ENCODE measurements around the gene SPTSSA. TPM values are rescaled to one million over a fixed set of nuclear protein-coding genes. Genes with fewer than 3 reads are reported as not detected.
"Not testable (repeated sequence)": the region's sequence is repeated elsewhere in the genome, so short reads cannot be mapped to it uniquely, and the experiment has no call there.

Gene SPTSSA
- total and polyA plus RNA-seq, 3 experiments from 2014 or later, result 9.9 to 12.0 (median 11.6) TPM

DNA sequence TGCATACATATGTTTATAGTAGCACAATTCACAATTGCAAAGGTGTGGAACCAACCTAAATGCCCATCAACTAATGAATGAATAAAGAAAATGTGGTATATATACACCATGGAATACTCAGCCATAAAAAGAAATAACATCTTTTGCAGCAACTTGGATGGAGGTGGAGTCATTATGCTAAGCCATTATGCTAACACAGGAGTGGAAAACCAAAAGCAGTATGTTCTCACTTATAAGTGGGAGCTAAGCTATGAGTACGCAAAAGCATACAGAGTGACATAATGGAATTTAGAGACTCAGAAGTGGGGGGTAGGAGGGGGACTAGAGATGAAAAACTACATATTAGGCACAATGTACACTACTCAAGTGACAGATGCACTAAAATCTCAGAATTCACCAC, 16.2 kb upstream of the SPTSSA start:
- Mint-ChIP-seq H3K36me3 (no peaks in the 10 kb centered on the region), H3K4me1 (no peaks in the 10 kb centered on the region)
- no peak overlapping the region for H3K4me3 ChIP-seq (ENCODE audit: low read length)

DNA sequence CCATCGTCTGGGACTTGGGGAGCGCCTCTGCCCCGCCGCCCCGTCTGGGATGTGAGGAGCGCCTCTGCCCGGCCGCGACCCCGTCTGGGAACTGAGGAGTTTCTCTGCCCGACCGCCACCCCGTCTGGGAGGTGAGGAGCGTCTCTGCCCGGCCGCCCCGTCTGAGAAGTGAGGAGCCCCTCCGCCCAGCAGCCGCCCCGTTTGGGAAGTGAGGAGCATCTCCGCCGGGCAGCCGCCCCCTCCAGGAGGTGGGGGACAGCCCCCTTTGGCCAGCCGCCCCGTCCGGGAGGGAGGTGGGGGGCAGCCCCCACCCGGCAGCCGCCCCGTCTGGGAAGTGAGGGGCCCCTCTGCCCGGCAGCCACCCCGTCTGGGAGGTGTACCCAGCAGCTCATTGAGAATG, 14.0 kb upstream of the SPTSSA start:
- H3K36me3 Mint-ChIP-seq; H3K27ac Mint-ChIP-seq; H3K4me3 Mint-ChIP-seq; H3K4me1 Mint-ChIP-seq; H3K27me3 Mint-ChIP-seq; H3K4me3 ChIP-seq (ENCODE audit: low read length); H3K27me3 ChIP-seq (ENCODE audit: insufficient read depth, low read length, poor library complexity, severe bottlenecking); POLR2A ChIA-PET; CTCF ChIA-PET; H3K9me3 ChIP-seq (ENCODE audit: low read length); H3K9me3 Mint-ChIP-seq; H3K4me1 ChIP-seq (ENCODE audit: insufficient read depth, low read length); H3K36me3 ChIP-seq (ENCODE audit: insufficient read depth, low read length); DNase-seq; H3K27ac ChIP-seq (ENCODE audit: low read depth, low read length): not testable (repeated sequence)

More for the DNA sequence above, 16.2 kb upstream of the SPTSSA start:
- H3K36me3 ChIP-seq (ENCODE audit: insufficient read depth, low read length), result no peaks in the 10 kb centered on the region
- Mint-ChIP-seq H3K4me3 (no peak overlapping the region), H3K27ac (no peak overlapping the region), H3K9me3 (no peaks in the 10 kb centered on the region), H3K27me3 (peaks cover 0 to 5% of the 10 kb centered on the region in 2 donors)
- no peaks in the 10 kb centered on the region for H3K4me1 ChIP-seq (ENCODE audit: insufficient read depth, low read length)
- POLR2A ChIA-PET, result no interaction called here
- H3K27ac ChIP-seq (ENCODE audit: low read depth, low read length), result no peak overlapping the region
- CTCF ChIA-PET, result no interaction called here
- no peaks in the 10 kb centered on the region for H3K9me3 ChIP-seq (ENCODE audit: low read length)
- no peaks in the 10 kb centered on the region for H3K27me3 ChIP-seq (ENCODE audit: insufficient read depth, low read length, poor library complexity, severe bottlenecking)
- no peak for DNase-seq

DNA sequence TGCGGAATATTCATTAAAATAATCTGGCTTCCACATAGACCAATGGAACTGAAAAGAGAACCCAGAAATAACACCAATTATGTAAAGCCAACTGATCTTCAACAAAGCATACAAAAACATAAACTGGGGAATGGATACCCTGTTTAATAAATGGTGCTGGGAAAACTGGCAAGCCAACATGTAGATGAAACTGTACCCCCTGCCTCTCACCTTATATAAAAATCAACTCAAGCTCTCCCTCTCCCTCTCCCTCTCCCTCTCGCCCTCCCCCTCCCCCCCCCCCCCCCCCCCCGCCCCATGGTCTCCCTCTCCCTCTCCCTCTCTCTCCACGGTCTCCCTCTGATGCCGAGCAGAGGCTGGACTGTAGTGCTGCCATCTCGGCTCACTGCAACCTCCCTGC, 13.1 kb upstream of the SPTSSA start:
- ChIA-PET CTCF (no interaction called here), POLR2A (no interaction called here)
- Histone ChIP-seq H3K9me3 (ENCODE audit: low read length) (no peaks in the 10 kb centered on the region), H3K4me3 (ENCODE audit: low read length) (no peak overlapping the region), H3K36me3 (ENCODE audit: insufficient read depth, low read length) (no peaks in the 10 kb centered on the region), H3K4me1 (ENCODE audit: insufficient read depth, low read length) (no peaks in the 10 kb centered on the region), H3K27me3 (ENCODE audit: insufficient read depth, low read length, poor library complexity, severe bottlenecking) (no peaks in the 10 kb centered on the region), H3K27ac (ENCODE audit: low read depth, low read length) (no peak overlapping the region)
- DNase-seq, result no peak
- Mint-ChIP-seq H3K4me3 (no peak overlapping the region), H3K27me3 (peaks cover 0 to 5% of the 10 kb centered on the region in 2 donors), H3K27ac (no peak overlapping the region), H3K9me3 (no peaks in the 10 kb centered on the region), H3K36me3 (no peaks in the 10 kb centered on the region), H3K4me1 (no peaks in the 10 kb centered on the region)

DNA sequence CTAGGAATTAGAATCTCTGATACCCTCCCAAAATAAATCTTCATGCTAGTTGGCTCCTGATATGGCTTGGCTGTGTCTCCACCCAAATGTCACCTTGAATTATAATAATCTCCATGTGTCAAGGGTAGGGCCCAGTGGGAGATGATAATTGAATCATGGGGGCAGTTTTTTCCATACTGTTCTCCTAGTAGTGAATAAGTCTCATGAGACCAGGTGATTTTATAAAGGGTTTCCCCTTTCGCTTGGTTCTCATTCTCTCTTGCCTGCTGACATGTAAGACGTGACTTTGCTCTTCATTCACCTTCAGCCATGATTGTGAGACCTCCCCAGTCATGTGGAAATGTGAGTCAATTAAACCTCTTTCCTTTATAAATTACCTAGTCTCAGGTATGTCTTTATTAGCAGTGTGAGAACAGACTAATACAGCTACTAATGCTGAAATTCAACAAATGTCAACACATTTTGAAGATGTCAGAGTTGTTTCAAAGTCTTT, 12.2 kb upstream of the SPTSSA start:
- Histone ChIP-seq H3K9me3 (ENCODE audit: low read length) (no peaks in the 10 kb centered on the region), H3K27me3 (ENCODE audit: insufficient read depth, low read length, poor library complexity, severe bottlenecking) (no peaks in the 10 kb centered on the region), H3K4me3 (ENCODE audit: low read length) (no peak overlapping the region), H3K36me3 (ENCODE audit: insufficient read depth, low read length) (no peaks in the 10 kb centered on the region), H3K4me1 (ENCODE audit: insufficient read depth, low read length) (no peaks in the 10 kb centered on the region), H3K27ac (ENCODE audit: low read depth, low read length) (no peak overlapping the region)
- Mint-ChIP-seq H3K36me3 (no peaks in the 10 kb centered on the region), H3K27ac (no peak overlapping the region), H3K4me3 (no peak overlapping the region), H3K27me3 (peaks cover 0 to 5% of the 10 kb centered on the region in 2 donors), H3K4me1 (no peaks in the 10 kb centered on the region), H3K9me3 (no peaks in the 10 kb centered on the region)
- DNase-seq, result no peak
- CTCF ChIA-PET, result no interaction called here
- POLR2A ChIA-PET, result no interaction called here

DNA sequence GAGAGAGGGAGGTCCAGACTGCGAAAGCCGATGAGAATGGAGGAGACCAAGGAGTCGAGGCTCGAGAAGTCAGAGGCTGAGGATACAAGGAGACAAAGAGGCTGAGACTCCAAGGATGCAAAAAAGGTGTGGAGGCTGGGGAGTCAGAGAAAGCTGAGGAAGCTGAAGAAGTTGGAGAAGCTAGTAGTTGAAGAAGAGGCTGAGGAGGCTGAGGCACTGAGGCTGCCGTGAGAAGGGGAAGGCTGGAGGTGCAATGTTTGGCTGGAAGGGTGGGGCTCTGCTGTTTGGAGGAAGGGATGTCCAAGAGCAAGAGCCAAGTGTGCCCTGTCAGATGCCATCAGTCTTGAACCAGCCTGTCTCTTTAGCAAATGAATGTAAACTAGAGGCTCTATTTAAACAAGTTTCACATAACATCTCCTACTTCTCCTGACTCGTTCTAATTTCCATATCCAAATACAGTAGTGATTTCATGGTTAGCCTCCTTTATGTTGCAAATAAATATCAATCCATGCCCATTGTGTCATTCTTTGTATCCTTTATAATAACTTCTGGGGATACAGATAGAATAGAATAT, 10.8 kb upstream of the SPTSSA start:
- POLR2A ChIA-PET, result no interaction called here
- CTCF ChIA-PET, result no interaction called here
- peaks cover 0 to 5% of the 10 kb centered on the region in 2 donors for H3K27me3 Mint-ChIP-seq

DNA sequence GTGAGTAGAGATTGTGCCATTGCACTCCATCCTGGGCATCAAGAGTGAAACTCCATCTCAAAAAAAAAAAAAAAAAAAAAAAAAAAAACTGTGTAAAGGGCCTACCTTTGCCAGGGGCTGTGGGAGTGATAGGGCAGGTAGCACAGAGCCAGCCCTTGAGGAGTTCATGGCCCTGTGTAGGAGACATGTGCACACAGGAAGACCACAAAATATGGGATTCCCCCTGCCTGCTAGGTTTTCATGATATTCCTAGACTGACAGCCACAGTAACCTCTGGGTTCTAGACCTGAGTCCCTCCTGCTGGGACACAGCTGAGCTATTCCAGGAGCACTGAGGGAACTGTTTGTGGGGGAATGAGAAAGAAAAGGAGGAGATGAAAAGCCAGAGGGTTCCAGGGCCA, 8.3 kb upstream of the SPTSSA start:
- no peak overlapping the region for H3K4me3 ChIP-seq (ENCODE audit: low read length)
- H3K27ac ChIP-seq (ENCODE audit: low read depth, low read length), result no peak overlapping the region
- DNase-seq, result no peak
- no peaks in the 10 kb centered on the region for H3K9me3 ChIP-seq (ENCODE audit: low read length)
- H3K27me3 ChIP-seq (ENCODE audit: insufficient read depth, low read length, poor library complexity, severe bottlenecking), result no peaks in the 10 kb centered on the region
- Mint-ChIP-seq H3K27me3 (peaks cover 0 to 5% of the 10 kb centered on the region in 2 donors), H3K4me1 (peaks cover 0 to 5% (median 0%) of the 10 kb centered on the region in 3 donors), H3K9me3 (no peaks in the 10 kb centered on the region), H3K36me3 (no peaks in the 10 kb centered on the region), H3K27ac (no peak overlapping the region), H3K4me3 (no peak overlapping the region)
- no peaks in the 10 kb centered on the region for H3K4me1 ChIP-seq (ENCODE audit: insufficient read depth, low read length)
- H3K36me3 ChIP-seq (ENCODE audit: insufficient read depth, low read length), result no peaks in the 10 kb centered on the region
- ChIA-PET CTCF (no interaction called here), POLR2A (no interaction called here)

More for the DNA sequence above, 10.8 kb upstream of the SPTSSA start:
- Histone ChIP-seq H3K4me3 (ENCODE audit: low read length) (no peak overlapping the region), H3K9me3 (ENCODE audit: low read length) (no peaks in the 10 kb centered on the region), H3K4me1 (ENCODE audit: insufficient read depth, low read length) (no peaks in the 10 kb centered on the region), H3K27ac (ENCODE audit: low read depth, low read length) (no peak overlapping the region), H3K36me3 (ENCODE audit: insufficient read depth, low read length) (no peaks in the 10 kb centered on the region), H3K27me3 (ENCODE audit: insufficient read depth, low read length, poor library complexity, severe bottlenecking) (no peaks in the 10 kb centered on the region)
- H3K9me3 Mint-ChIP-seq, result no peaks in the 10 kb centered on the region
- DNase-seq, result no peak
- H3K4me3 Mint-ChIP-seq, result no peak overlapping the region
- peaks cover 0 to 3% (median 0%) of the 10 kb centered on the region in 3 donors for H3K4me1 Mint-ChIP-seq
- no peaks in the 10 kb centered on the region for H3K36me3 Mint-ChIP-seq
- no peak overlapping the region for H3K27ac Mint-ChIP-seq

DNA sequence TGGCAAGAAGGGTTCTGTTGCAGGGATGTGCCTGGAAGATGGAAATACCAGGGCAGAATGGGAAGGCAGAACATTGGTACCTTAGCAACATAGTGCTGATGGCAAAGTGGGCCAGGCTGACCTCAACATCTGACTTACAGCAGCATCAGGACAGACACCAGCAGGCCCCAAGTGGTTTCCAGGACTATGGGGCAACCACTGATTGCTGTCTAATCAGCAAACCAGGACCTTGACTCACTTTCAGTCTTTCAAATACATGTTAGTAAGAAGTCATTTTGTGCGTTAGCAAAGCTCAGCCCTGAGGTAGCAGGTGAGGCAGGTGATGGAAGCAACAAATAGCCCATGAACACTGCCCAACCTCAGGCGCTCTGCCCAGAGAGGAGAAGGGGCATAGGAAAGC, 4.7 kb upstream of the SPTSSA start:
- no peaks in the 10 kb centered on the region for H3K27me3 ChIP-seq (ENCODE audit: insufficient read depth, low read length, poor library complexity, severe bottlenecking)
- no peak overlapping the region for H3K27ac ChIP-seq (ENCODE audit: low read depth, low read length)
- POLR2A ChIA-PET, result no interaction called here
- Mint-ChIP-seq H3K4me1 (peaks cover 1 to 12% (median 8%) of the 10 kb centered on the region in 3 donors), H3K4me3 (no peak overlapping the region), H3K36me3 (peaks cover 0 to under 1% (median 0%) of the 10 kb centered on the region in 3 donors), H3K27ac (no peak overlapping the region), H3K27me3 (peaks cover 0 to 1% of the 10 kb centered on the region in 2 donors), H3K9me3 (no peaks in the 10 kb centered on the region)
- no peaks in the 10 kb centered on the region for H3K36me3 ChIP-seq (ENCODE audit: insufficient read depth, low read length)
- H3K4me1 ChIP-seq (ENCODE audit: insufficient read depth, low read length), result peaks cover 3% of the 10 kb centered on the region
- CTCF ChIA-PET, result no interaction called here
- no peak for DNase-seq
- no peak overlapping the region for H3K4me3 ChIP-seq (ENCODE audit: low read length)
- H3K9me3 ChIP-seq (ENCODE audit: low read length), result no peaks in the 10 kb centered on the region

DNA sequence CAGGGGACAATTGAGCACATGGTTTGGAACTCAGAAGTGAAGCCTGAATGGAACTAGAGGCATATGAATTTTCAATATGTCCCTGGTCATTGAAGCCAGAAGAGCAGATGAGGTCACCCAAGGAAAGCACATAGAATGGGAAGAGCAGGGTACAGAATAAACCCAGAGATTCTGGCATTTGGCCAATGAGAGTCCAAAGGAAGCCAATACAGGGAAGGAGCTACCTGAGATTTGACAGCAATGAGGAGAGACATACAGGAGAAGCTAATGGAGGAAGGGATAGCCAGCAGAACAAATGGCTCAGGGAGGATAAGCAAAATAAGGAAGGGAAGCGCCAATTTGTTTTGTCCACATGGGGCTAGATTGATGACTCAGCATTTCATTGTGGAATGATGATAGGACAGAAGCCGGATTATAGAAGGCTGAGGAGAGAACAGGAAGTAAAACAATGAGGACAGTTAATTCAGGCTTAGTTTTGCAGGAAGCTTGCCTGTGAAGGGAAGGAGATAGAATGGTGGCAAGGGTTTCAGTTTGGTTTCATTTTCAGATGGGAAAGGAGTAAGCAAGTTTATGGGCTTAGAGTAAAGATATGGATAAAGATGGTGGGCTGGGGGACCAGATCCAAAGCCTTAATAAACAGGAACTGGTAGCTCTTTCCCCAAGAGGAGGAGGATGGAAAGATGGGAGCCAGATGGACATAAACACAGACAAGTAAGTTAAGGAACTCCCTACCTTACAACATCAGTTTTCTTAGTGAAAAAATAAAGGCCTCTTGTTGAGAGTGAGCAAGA, 3.2 kb upstream of the SPTSSA start:
- CTCF ChIA-PET, result interaction anchor here (1.4 kb wide), 1 partner anchor 11 kb away, joined by 3 read pairs; no protein-coding TSS in a partner anchor
- Mint-ChIP-seq H3K9me3 (no peaks in the 10 kb centered on the region), H3K27me3 (peaks cover 0 to 1% of the 10 kb centered on the region in 2 donors), H3K36me3 (peaks cover 0 to 5% (median 0%) of the 10 kb centered on the region in 3 donors), H3K27ac (no peak overlapping the region), H3K4me3 (no peak overlapping the region), H3K4me1 (peaks cover 13 to 26% (median 21%) of the 10 kb centered on the region in 3 donors)
- Histone ChIP-seq H3K36me3 (ENCODE audit: insufficient read depth, low read length) (no peaks in the 10 kb centered on the region), H3K4me1 (ENCODE audit: insufficient read depth, low read length) (peaks cover 14% of the 10 kb centered on the region), H3K27ac (ENCODE audit: low read depth, low read length) (no peak overlapping the region), H3K27me3 (ENCODE audit: insufficient read depth, low read length, poor library complexity, severe bottlenecking) (no peaks in the 10 kb centered on the region), H3K9me3 (ENCODE audit: low read length) (no peaks in the 10 kb centered on the region), H3K4me3 (ENCODE audit: low read length) (no peak overlapping the region)
- POLR2A ChIA-PET, result interaction anchor here (0.5 kb wide), 1 partner anchor 56 kb away, joined by 3 read pairs; no protein-coding TSS in a partner anchor
- DNase-seq, result no peak

Measured in CD8-positive, alpha-beta memory T cell (primary cell).